Mucosa of rectum (tissue), 2 donors: ENCODE data around the gene LBHD2.

Experiments used
- H3K27ac ChIP-seq, 2 donors: one replicate each; pipeline ENCODE4 v1.7.0; 2013; ENCODE audit warnings: inconsistent platforms in 2 of 2, low read depth in 2 of 2, low read length in 2 of 2
- H3K27me3 ChIP-seq, 2 donors: one replicate each; pipeline ENCODE4 v1.7.0; 2013; ENCODE audit warnings: low read length in 2 of 2; ENCODE audit not compliant: control insufficient read depth in 2 of 2, insufficient read depth in 2 of 2
- H3K36me3 ChIP-seq, 2 donors: one replicate each; pipeline ENCODE4 v1.7.0; 2013; ENCODE audit warnings: low read length in 2 of 2; ENCODE audit not compliant: control insufficient read depth in 2 of 2, insufficient read depth in 2 of 2
- H3K4me1 ChIP-seq, 2 donors: one replicate each; pipeline ENCODE4 v1.7.0; 2013; ENCODE audit warnings: low read length in 2 of 2, mild to moderate bottlenecking in 1 of 2; ENCODE audit not compliant: control insufficient read depth in 2 of 2, insufficient read depth in 2 of 2
- H3K4me3 ChIP-seq, 2 donors: one replicate each; pipeline ENCODE4 v1.7.0; 2013; ENCODE audit warnings: low read length in 2 of 2
- H3K9ac ChIP-seq, 2 donors: one replicate each; pipeline ENCODE4 v1.7.0; 2013; ENCODE audit warnings: low read length in 2 of 2, low read depth in 1 of 2, mild to moderate bottlenecking in 1 of 2
- H3K9me3 ChIP-seq, 2 donors: one replicate each; pipeline ENCODE4 v1.7.0; 2013; ENCODE audit warnings: low read length in 2 of 2; ENCODE audit not compliant: control insufficient read depth in 2 of 2
- donor health status: healthy.
- donor health status: Normal muscosa, but diverticular disease.

LBHD2 gene

DNA sequence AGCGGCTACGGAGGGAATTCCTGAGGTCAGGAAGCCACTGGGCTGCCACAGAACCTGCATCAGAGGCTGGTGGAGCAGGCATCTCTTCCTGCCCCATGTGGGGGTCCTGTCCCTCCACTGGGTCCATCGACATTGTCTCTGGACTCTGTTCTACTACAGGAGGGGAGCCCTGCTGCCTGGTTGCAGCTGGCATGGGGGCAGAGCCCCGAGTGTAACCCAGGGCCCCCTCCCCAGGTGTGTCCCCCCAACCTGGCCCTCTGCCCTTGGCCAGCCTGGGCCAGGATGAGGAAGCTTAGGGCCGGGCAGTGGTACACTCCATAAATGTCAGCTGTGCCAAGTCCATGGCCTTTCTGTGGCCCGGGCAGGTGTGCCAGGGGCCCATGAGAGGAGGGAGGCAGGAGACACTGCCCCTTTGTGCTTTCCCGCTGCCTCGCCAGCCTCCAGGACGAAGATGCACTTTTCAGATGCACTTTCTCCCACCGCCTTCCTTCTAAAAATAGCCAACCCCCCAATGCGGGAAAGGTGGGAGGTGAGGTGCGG is 6.5 kb downstream of the LBHD2 start:
- H3K27me3 ChIP-seq = peaks cover under 1% of the 10 kb centered on the region in 2 donors
- peak overlapping the region in 1 of 2 donors; percentile 69 for H3K9ac ChIP-seq
- H3K9me3 ChIP-seq = no peaks in the 10 kb centered on the region
- H3K4me3 ChIP-seq = no peak overlapping the region
- H3K27ac ChIP-seq = no peak overlapping the region
- peaks cover 21 to 25% of the 10 kb centered on the region in 2 donors for H3K4me1 ChIP-seq
- no peaks in the 10 kb centered on the region for H3K36me3 ChIP-seq

- Histone ChIP-seq H3K36me3 (no peaks in the 10 kb centered on the region), H3K27ac (no peak overlapping the region), H3K9ac (peak overlapping the region; percentile 1 to 69), H3K4me3 (peak overlapping the region; percentile 54), H3K27me3 (no peaks in the 10 kb centered on the region), H3K4me1 (peaks cover 22 to 32% of the 10 kb centered on the region in 2 donors), H3K9me3 (no peaks in the 10 kb centered on the region)
These were observed 7.3 kb downstream of the LBHD2 start for GRCh38 chr14:103091041-103091882.

DNA sequence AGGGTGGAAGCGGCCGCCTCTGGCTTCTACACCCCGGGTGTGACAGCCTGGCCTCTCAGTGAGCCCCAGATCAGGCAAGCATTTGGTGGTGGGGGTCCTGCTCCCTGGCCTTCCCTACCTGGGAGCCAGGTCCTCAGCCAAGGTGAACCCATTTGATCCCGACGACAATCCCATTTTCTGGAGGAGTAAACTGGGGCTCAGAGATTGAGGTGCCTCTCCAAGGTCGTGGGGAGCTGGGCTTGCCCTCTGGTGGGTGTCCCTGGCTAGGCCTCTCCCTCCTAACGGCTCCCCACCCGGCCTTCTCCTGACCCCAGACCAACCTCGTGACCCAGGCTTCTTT is 7.8 kb downstream of the LBHD2 start:
- no peaks in the 10 kb centered on the region for H3K9me3 ChIP-seq
- H3K27ac ChIP-seq = no peak overlapping the region
- H3K9ac ChIP-seq = peak overlapping the region in 1 of 2 donors; percentile 69
- peaks cover 22 to 32% of the 10 kb centered on the region in 2 donors for H3K4me1 ChIP-seq
- H3K27me3 ChIP-seq = no peaks in the 10 kb centered on the region
- no peaks in the 10 kb centered on the region for H3K36me3 ChIP-seq
- H3K4me3 ChIP-seq = peak overlapping the region; percentile 54

GRCh38 chr14:103093856-103094405 is 9.9 kb downstream of the LBHD2 start:
- Histone ChIP-seq H3K27ac (peak overlapping the region; percentile 68 to 93), H3K36me3 (no peaks in the 10 kb centered on the region), H3K9ac (peak overlapping the region; percentile 41 to 64), H3K4me3 (peak overlapping the region; percentile 42 to 74), H3K27me3 (no peaks in the 10 kb centered on the region), H3K9me3 (no peaks in the 10 kb centered on the region), H3K4me1 (peaks cover 22 to 32% of the 10 kb centered on the region in 2 donors)

- H3K4me1 ChIP-seq = peaks cover 22 to 32% of the 10 kb centered on the region in 2 donors
- H3K27me3 ChIP-seq = no peaks in the 10 kb centered on the region
- H3K4me3 ChIP-seq = peak within 1 kb of the TSS; percentile 42 to 74
- peak within 1 kb of the TSS; percentile 85 to 93 for H3K27ac ChIP-seq
- H3K36me3 ChIP-seq = no peaks in the 10 kb centered on the region
- H3K9ac ChIP-seq = peak within 1 kb of the TSS; percentile 74 to 77
- H3K9me3 ChIP-seq = no peaks in the 10 kb centered on the region
These were observed 10.6 kb downstream of the LBHD2 start, which contains the start of gene EXOC3L4 for GRCh38 chr14:103094406-103095209. Gene EXOC3L4, plus strand, starts transcription at chr14:103094725. Its CDS starts 5,495 bp downstream, at chr14:103100220.

GRCh38 chr14:103095210-103095778 is 11.3 kb downstream of the LBHD2 start:
- Histone ChIP-seq H3K4me1 (peaks cover 22 to 32% of the 10 kb centered on the region in 2 donors), H3K9me3 (no peaks in the 10 kb centered on the region), H3K27ac (peak overlapping the region; percentile 85 to 93), H3K9ac (peak overlapping the region; percentile 74 to 77), H3K4me3 (peak overlapping the region; percentile 42 to 74), H3K27me3 (no peaks in the 10 kb centered on the region), H3K36me3 (no peaks in the 10 kb centered on the region)

DNA sequence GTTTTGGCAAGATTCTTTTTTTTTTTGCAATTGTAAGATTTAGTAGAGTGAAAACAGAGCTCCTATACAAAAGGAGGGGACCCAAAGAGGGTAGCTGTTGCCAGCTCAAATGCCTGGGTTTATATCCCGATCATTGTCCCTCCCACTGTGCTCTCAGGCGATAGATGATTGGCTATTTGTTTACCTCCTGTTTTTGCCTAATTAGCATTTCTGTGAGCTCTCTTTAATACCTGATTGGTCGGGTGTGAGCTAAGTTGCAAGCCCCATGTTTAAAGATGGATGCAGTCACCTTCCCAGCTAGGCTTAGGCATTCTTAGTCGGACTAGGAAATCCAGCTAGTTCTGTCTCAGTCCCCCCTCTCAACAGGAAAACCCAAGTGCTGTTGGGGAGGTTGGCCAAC is 12.4 kb downstream of the LBHD2 start:
- Histone ChIP-seq H3K4me3 (no peak overlapping the region), H3K9ac (no peak overlapping the region), H3K36me3 (no peaks in the 10 kb centered on the region), H3K27ac (no peak overlapping the region), H3K4me1 (peaks cover 22 to 27% of the 10 kb centered on the region in 2 donors), H3K27me3 (no peaks in the 10 kb centered on the region), H3K9me3 (no peaks in the 10 kb centered on the region)

DNA sequence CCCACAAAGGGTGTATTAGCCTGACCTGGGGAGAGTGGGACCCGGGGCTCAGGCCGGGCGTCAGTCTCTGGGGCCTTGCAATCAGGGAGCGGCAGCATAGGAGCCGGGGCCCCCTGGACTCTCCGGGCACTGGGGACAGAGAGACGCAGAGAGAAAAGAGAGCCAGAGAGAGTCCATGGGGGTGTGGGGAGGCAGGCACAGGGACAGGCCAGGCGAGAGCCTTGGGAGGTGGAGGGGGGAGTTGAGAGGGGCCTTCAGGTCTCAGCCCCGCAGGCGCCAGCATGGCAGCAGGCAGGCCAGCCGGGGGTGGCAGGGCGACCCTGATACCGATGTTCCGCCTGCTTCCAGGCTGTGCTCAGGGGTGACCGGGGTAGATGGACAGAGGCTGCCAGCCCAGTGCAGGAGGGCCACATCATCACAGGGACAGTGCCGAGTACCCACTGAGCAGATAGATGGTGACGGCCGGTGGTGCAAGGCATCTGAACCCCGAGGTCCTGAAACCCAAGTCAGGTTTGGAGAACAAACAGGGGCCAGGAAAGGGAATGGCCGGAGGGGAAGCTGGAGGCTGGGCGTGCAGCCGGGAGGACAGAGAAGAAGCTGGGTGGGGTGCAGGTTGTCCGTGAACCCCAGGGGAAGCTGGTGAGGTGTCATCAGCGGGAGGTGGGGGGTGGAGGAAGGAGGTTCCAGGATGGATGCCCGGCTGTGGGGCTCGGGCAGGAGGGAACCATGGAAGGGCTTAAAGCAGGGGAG is 13.4 kb downstream of the LBHD2 start:
- peaks cover 18 to 22% of the 10 kb centered on the region in 2 donors for H3K4me1 ChIP-seq
- no peaks in the 10 kb centered on the region for H3K36me3 ChIP-seq
- H3K27ac ChIP-seq = no peak overlapping the region
- no peaks in the 10 kb centered on the region for H3K27me3 ChIP-seq
- no peak overlapping the region for H3K9ac ChIP-seq
- H3K9me3 ChIP-seq = no peaks in the 10 kb centered on the region
- H3K4me3 ChIP-seq = no peak overlapping the region
